Measurements from ENCODE around the gene MPV17. TPM values are rescaled to one million over a fixed set of nuclear protein-coding genes. Genes with fewer than 3 reads are reported as not detected.
A peak's percentile ranks its signal among the peaks of the same experiment; 100 is the strongest.

Gene MPV17
- total and polyA plus RNA-seq, 2 of the 13 experiments (the other 11 are each of a cell fraction or from before 2014, with no cell fraction given) = 48.9 to 129 TPM

DNA sequence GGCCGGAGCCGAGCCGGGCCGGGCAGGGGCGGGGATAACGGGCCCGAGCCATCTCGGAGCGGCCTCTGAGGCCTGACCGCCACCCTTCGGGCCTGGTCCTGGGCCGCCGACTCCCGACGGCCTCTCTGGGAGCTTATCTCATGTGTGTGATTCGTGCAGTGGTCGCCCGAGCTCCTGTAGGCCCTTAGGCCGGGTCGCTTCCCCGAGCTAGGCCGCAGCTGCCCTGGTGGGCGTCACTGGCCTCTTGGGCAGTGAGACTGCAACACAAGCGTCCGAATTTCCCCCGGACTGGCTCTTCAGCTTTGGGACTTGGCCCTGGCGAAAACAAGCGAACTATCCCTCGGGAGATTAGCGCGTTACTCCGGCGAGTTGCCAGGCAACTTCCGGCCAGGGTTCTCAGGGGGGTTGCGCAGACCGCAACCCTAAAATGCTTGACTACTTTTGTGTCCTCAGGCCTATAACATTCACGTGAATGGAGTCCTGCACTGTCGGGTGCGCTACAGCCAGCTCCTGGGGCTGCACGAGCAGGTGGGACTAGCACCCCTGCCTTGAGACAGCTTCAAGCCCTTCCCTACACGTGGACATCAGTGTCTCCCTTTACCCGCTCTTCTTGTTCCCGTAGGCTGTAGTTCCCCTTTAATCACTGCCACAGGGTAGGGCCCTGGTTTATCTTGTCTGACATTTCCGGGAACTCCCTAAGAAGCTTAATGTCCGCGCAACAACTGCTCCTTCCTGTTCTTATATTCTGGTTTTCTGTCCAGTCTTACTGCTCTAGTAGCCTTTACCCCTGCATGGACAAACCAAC lies 48.1 kb upstream of the MPV17 start (continued):
- TF ChIP-seq ZNF878 (CRISPR knock-in tag; IDR thresholded peaks at IDR 0.05) = no peak
- TF ChIP-seq, protein P1, sequence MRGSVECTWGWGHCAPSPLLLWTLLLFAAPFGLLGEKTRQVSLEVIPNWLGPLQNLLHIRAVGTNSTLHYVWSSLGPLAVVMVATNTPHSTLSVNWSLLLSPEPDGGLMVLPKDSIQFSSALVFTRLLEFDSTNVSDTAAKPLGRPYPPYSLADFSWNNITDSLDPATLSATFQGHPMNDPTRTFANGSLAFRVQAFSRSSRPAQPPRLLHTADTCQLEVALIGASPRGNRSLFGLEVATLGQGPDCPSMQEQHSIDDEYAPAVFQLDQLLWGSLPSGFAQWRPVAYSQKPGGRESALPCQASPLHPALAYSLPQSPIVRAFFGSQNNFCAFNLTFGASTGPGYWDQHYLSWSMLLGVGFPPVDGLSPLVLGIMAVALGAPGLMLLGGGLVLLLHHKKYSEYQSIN (CRISPR knock-in tag; IDR thresholded peaks at IDR 0.05; ENCODE audit: borderline replicate concordance) = no peak
- no peak for TF ChIP-seq MIXL1 (CRISPR knock-in tag; IDR thresholded peaks at IDR 0.05)
- no peak for TF ChIP-seq ZEB1 (IDR thresholded peaks at IDR 0.05; ENCODE audit: insufficient replicate concordance, low read depth)
- TF ChIP-seq KAT2B (IDR thresholded peaks at IDR 0.05; ENCODE audit: borderline replicate concordance, low read depth, low read length) = no peak
- no peak for TF ChIP-seq MEIS1 (CRISPR knock-in tag; IDR thresholded peaks at IDR 0.05; ENCODE audit: borderline replicate concordance)
- no peak for TF ChIP-seq NFYB (CRISPR knock-in tag; IDR thresholded peaks at IDR 0.05)
- TF ChIP-seq ZNF737 (CRISPR knock-in tag; IDR thresholded peaks at IDR 0.05; ENCODE audit: borderline replicate concordance) = no peak
- TF ChIP-seq, protein P2, sequence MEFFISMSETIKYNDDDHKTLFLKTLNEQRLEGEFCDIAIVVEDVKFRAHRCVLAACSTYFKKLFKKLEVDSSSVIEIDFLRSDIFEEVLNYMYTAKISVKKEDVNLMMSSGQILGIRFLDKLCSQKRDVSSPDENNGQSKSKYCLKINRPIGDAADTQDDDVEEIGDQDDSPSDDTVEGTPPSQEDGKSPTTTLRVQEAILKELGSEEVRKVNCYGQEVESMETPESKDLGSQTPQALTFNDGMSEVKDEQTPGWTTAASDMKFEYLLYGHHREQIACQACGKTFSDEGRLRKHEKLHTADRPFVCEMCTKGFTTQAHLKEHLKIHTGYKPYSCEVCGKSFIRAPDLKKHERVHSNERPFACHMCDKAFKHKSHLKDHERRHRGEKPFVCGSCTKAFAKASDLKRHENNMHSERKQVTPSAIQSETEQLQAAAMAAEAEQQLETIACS (CRISPR knock-in tag; IDR thresholded peaks at IDR 0.05) = no peak
- 0 out of 2 replicates have a peak, but pooled peaks have one; percentile 59 for TF ChIP-seq TARDBP (CRISPR knock-in tag; IDR thresholded peaks at IDR 0.05)
- TF ChIP-seq, protein P3, sequence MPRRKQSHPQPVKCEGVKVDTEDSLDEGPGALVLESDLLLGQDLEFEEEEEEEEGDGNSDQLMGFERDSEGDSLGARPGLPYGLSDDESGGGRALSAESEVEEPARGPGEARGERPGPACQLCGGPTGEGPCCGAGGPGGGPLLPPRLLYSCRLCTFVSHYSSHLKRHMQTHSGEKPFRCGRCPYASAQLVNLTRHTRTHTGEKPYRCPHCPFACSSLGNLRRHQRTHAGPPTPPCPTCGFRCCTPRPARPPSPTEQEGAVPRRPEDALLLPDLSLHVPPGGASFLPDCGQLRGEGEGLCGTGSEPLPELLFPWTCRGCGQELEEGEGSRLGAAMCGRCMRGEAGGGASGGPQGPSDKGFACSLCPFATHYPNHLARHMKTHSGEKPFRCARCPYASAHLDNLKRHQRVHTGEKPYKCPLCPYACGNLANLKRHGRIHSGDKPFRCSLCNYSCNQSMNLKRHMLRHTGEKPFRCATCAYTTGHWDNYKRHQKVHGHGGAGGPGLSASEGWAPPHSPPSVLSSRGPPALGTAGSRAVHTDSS (CRISPR knock-in tag; conservative IDR thresholded peaks at IDR 0.05) = no peak
- TF ChIP-seq ZNF83 (CRISPR knock-in tag; IDR thresholded peaks at IDR 0.05; ENCODE audit: borderline replicate concordance) = no peak
- TF ChIP-seq POLR2AphosphoS2 (IDR thresholded peaks at IDR 0.05; ENCODE audit: low read depth, low read length) = no peak
- no peak; the same call in 1 of the 2 replicates for TF ChIP-seq SMAD1 (CRISPR knock-in tag; IDR thresholded peaks at IDR 0.05; ENCODE audit: borderline replicate concordance, low read depth)
- TF ChIP-seq, protein P4, sequence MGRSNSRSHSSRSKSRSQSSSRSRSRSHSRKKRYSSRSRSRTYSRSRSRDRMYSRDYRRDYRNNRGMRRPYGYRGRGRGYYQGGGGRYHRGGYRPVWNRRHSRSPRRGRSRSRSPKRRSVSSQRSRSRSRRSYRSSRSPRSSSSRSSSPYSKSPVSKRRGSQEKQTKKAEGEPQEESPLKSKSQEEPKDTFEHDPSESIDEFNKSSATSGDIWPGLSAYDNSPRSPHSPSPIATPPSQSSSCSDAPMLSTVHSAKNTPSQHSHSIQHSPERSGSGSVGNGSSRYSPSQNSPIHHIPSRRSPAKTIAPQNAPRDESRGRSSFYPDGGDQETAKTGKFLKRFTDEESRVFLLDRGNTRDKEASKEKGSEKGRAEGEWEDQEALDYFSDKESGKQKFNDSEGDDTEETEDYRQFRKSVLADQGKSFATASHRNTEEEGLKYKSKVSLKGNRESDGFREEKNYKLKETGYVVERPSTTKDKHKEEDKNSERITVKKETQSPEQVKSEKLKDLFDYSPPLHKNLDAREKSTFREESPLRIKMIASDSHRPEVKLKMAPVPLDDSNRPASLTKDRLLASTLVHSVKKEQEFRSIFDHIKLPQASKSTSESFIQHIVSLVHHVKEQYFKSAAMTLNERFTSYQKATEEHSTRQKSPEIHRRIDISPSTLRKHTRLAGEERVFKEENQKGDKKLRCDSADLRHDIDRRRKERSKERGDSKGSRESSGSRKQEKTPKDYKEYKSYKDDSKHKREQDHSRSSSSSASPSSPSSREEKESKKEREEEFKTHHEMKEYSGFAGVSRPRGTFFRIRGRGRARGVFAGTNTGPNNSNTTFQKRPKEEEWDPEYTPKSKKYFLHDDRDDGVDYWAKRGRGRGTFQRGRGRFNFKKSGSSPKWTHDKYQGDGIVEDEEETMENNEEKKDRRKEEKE (IDR thresholded peaks at IDR 0.05) = no peak
- 0 out of 2 replicates have a peak, but pooled peaks have one; percentile 37 for TF ChIP-seq CHD2 (IDR thresholded peaks at IDR 0.05; ENCODE audit: low read depth, low read length)
- no peak for TF ChIP-seq SIX4 (CRISPR knock-in tag; IDR thresholded peaks at IDR 0.05)
- TF ChIP-seq CREB1 (IDR thresholded peaks at IDR 0.05) = no peak
- no peak; the same call in 1 of the 2 replicates for TF ChIP-seq CREB1 (CRISPR knock-in tag; IDR thresholded peaks at IDR 0.05)

All from HepG2 (cell line).